HG03575 (cell line): ENCODE measurements around the gene WDR90.

Experiments used
- ATAC-seq: cut with Tn5 transposase; IDR thresholded peaks from one replicate; pipeline ENCODE4 v1.9.1; 2021; ENCODE audit not compliant: unreplicated experiment, insufficient number of reproducible peaks, low FRiP score; ENCODE audit errors: extremely low read depth

The WDR90 gene

GRCh38 chr16:671353-672131 lies 22.4 kb downstream of the WDR90 start:
- no peak for ATAC-seq

- no peak for ATAC-seq
Observed at GRCh38 chr16:672371-672770, 23.2 kb downstream of the WDR90 start.

- no peak for ATAC-seq
Observed at GRCh38 chr16:672851-673250, 23.7 kb downstream of the WDR90 start.

GRCh38 chr16:673399-673991 lies 24.3 kb downstream of the WDR90 start:
- ATAC-seq, result no peak

- ATAC-seq, result no peak
Observed at GRCh38 chr16:674214-674881, 25.2 kb downstream of the WDR90 start.

GRCh38 chr16:674968-675883 lies 26.1 kb downstream of the WDR90 start, which contains the start of gene RHBDL1:
Gene RHBDL1 (plus strand): TSS chr16:675671. CDS start chr16:675791, 120 bp downstream.
- ATAC-seq, result no peak

GRCh38 chr16:675884-676564 lies 26.9 kb downstream of the WDR90 start:
- ATAC-seq, result no peak

- ATAC-seq, result no peak
Observed at GRCh38 chr16:676565-676902, 27.4 kb downstream of the WDR90 start.

GRCh38 chr16:676913-677312 lies 27.7 kb downstream of the WDR90 start:
- no peak for ATAC-seq

GRCh38 chr16:677316-678190 lies 28.4 kb downstream of the WDR90 start:
- no peak for ATAC-seq

GRCh38 chr16:678209-678857 lies 29.2 kb downstream of the WDR90 start:
- no peak for ATAC-seq

- no peak for ATAC-seq
Observed at GRCh38 chr16:678858-679813, 30.0 kb downstream of the WDR90 start.

GRCh38 chr16:679814-680624 lies 30.9 kb downstream of the WDR90 start, which contains the start of gene STUB1:
Gene STUB1 (plus strand): TSS chr16:680410. CDS start chr16:680526, 116 bp downstream.
- ATAC-seq, result no peak

- ATAC-seq, result no peak
Observed at GRCh38 chr16:680625-680945, 31.4 kb downstream of the WDR90 start.

- ATAC-seq, result no peak
Observed at GRCh38 chr16:680967-681745, 32.0 kb downstream of the WDR90 start.
